ENCODE measurements around the gene AMBRA1. TPM values are rescaled to one million over a fixed set of nuclear protein-coding genes. Genes with fewer than 3 reads are reported as not detected.

Gene AMBRA1
- total and polyA plus RNA-seq, 2 of the 8 experiments (the other 6 are each of a cell fraction or from before 2014, with no cell fraction given) = 14.2 to 37.4 TPM

DNA sequence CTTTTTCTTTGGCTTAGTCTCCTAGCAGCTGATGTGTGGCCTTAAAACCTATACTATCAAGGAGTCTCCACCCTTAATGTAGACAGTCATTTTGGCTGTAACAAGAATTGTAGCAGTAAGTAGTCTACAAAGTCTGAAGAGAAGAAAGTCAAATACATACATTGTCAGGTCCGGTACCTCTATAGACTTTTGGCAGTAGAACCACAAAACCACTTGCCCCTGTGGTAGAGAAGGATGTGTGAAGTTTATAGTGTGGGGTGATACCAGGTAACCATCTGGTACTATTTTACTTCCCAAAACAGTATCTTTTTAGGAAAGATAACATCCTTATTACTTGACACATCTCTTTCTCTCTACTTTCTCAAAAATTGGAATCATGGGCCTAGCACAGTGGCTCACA lies 38.7 kb upstream of the AMBRA1 start:
- peaks cover 0 to 3% of the 10 kb centered on the region in 2 experiments for H4K20me1 ChIP-seq (replicated peaks in 1 of 2; ENCODE audit: control insufficient read depth in 1 of 2, insufficient read depth in 2 of 2, low read length in 2 of 2)
- no peak overlapping the region for H3K4ac ChIP-seq (replicated peaks; ENCODE audit: insufficient read length, low read depth, low read length)
- no peak overlapping the region for H2BK120ac ChIP-seq (replicated peaks; ENCODE audit: low read depth, low read length)
- H4K5ac ChIP-seq (ENCODE audit: insufficient read length, low read depth, low read length) = no peak overlapping the region
- no peak overlapping the region for H3K23ac ChIP-seq (ENCODE audit: insufficient read length)
- H3K9ac ChIP-seq (replicated peaks in 1 of 4; ENCODE audit: extremely low read depth in 1 of 4, low read depth in 3 of 4, low read length in 3 of 4) = no peak overlapping the region
- no peak overlapping the region for H2BK20ac ChIP-seq (ENCODE audit: low read length)
- H2AK5ac ChIP-seq (ENCODE audit: low read depth, low read length) = no peak overlapping the region
- H3K14ac ChIP-seq (ENCODE audit: insufficient read length) = no peak overlapping the region
- ChIA-PET POLR2A (ENCODE audit: partially characterized antibody) (no interaction called here), CTCF (ENCODE audit: partially characterized antibody) (interaction anchor here (1.1 kb wide), 1 partner anchor 37 kb away, joined by 3 read pairs; no protein-coding TSS in a partner anchor)
- no peak overlapping the region for H4K8ac ChIP-seq (ENCODE audit: extremely low read depth, insufficient read depth, low read length)
- no peak overlapping the region for H2BK15ac ChIP-seq (ENCODE audit: low read length)
- no peaks in the 10 kb centered on the region for H3K4me1 ChIP-seq (replicated peaks in 1 of 4; ENCODE audit: control insufficient read depth in 3 of 4, insufficient read depth in 4 of 4, low read length in 3 of 4)
- 100% methylated on average over 1 of the region's 1 CpG; no CpG with 5 or more reads in 1 of the 2 experiments for WGBS, 2 experiments (ENCODE audit: extremely low coverage in 1 of 2, insufficient coverage in 1 of 2, insufficient read length in 1 of 2, insufficient replicate concordance in 2 of 2, low coverage in 1 of 2, low lambda C conversion rate in 2 of 2, missing lambda C conversion rate in 1 of 2)
- no peak overlapping the region for H3K4me2 ChIP-seq (ENCODE audit: insufficient read depth in 1 of 2, low read depth in 2 of 2, low read length in 2 of 2)
- H2BK5ac ChIP-seq (ENCODE audit: low read depth, low read length) = no peak overlapping the region
- no peak overlapping the region for H3K18ac ChIP-seq (ENCODE audit: extremely low read depth, low read length)
- no peaks in the 10 kb centered on the region for H3K23me2 ChIP-seq (ENCODE audit: low read depth, low read length)
- H3K79me2 ChIP-seq (ENCODE audit: control insufficient read depth in 1 of 2, insufficient read depth in 2 of 2, low read length in 2 of 2) = peaks cover 0 to 4% of the 10 kb centered on the region in 2 experiments; a peak in 1 of 4 replicates
- H4K91ac ChIP-seq (replicated peaks; ENCODE audit: insufficient read length, low read length) = no peak overlapping the region
- no peak overlapping the region for H2AFZ ChIP-seq (ENCODE audit: low read length)
- H3K27me3 ChIP-seq (replicated peaks in 1 of 4; ENCODE audit: control insufficient read depth in 3 of 4, extremely low read depth in 1 of 4, insufficient read depth in 3 of 4, low read length in 3 of 4) = no peaks in the 10 kb centered on the region
- DNase-seq (ENCODE audit: low read depth in 1 of 2, low spot score in 2 of 2) (no peak), FAIRE-seq (no peak)
- no peaks in the 10 kb centered on the region for H3K9me3 ChIP-seq (ENCODE audit: insufficient read depth in 2 of 2, low read depth in 1 of 2, low read length in 1 of 2)
- no peak overlapping the region for H3K4me3 ChIP-seq (ENCODE audit: extremely low read depth in 1 of 4, insufficient read depth in 2 of 4, low read depth in 3 of 4, low read length in 4 of 4)
- no peak overlapping the region for H3K56ac ChIP-seq (replicated peaks; ENCODE audit: insufficient read length, low read depth, low read length)
- no peak overlapping the region for H3K27ac ChIP-seq (ENCODE audit: low read depth, low read length)
- H3K36me3 ChIP-seq (ENCODE audit: control insufficient read depth in 2 of 4, insufficient read depth in 4 of 4, low read length in 3 of 4) = peaks cover 0 to 11% (median 5%) of the 10 kb centered on the region in 4 experiments; a peak in 2 of 8 replicates
- H3K79me1 ChIP-seq (ENCODE audit: low read depth, low read length) = 0 out of 2 replicates have a peak, but pooled peaks cover 2% of the 10 kb centered on the region
- no peak overlapping the region for H2BK12ac ChIP-seq (ENCODE audit: low read depth, low read length)
- TF ChIP-seq EGR1 (IDR thresholded peaks at IDR 0.05; ENCODE audit: borderline replicate concordance, low read depth, low read length) (no peak), BRCA1 (IDR thresholded peaks at IDR 0.05; ENCODE audit: low read depth, low read length) (no peak)

Measured in H1 (cell line).